GOT3 (cell line): ENCODE data around the gene ECI2.
"Not testable (repeated sequence)": the region's sequence is repeated elsewhere in the genome, so short reads cannot be mapped to it uniquely, and the experiment has no call there.

Experiments
- DNase-seq: peaks from one replicate; lab custom pipeline; 2025; ENCODE audit warnings: mixed read lengths; lab: John Stamatoyannopoulos, UW

ECI2 gene

DNA sequence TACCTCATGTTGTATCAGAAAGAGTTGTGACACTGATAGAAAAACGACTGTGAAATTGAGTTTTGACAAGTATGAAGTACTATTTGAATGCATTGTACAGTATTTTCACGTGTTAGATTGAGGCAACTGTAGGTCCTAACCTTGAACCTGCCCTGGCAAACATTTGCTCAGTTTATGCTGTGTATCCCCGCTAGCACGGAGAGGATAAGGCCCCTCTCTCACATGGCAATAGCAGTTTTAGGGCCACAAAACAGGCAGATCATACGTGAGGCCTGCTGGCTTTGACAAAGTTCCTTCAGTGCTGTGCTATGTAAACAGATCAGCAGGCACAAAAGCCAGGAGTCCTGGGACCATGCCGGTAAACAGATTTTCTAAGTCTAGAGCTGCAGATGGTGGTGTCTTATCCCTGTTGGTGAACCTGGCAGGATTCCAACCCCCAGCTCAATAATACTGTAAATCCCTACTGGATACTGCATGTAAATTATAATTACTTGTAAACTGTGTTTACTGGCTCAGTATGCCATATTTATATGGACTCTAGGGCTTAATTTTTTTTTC is 32.6 kb downstream of the ECI2 start:
- DNase-seq: no peak

GRCh38 chr6:4101298-4101697 is 34.1 kb downstream of the ECI2 start:
- no peak for DNase-seq

DNA sequence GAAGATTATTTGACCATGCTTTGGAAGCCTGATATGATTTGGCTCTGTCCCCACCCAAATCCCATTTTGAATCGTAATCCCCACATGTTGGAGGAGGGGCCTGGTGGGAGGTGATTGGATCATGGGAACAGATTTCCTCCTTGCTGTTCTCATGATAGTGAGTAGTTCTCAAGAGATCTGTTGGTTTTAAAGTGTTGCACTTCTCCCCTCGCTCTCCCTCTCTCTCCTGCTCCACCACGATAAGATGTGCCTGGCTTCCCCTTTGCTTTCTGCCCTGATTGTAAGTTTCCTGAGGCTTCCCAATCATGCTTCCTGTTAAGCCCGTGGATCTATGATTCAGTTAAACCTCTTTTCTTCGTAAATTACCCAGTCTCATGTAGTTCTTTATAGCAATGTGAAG is 34.7 kb downstream of the ECI2 start:
- DNase-seq: no peak

- DNase-seq: no peak
Observed at GRCh38 chr6:4093288-4093687, 42.1 kb downstream of the ECI2 start.

DNA sequence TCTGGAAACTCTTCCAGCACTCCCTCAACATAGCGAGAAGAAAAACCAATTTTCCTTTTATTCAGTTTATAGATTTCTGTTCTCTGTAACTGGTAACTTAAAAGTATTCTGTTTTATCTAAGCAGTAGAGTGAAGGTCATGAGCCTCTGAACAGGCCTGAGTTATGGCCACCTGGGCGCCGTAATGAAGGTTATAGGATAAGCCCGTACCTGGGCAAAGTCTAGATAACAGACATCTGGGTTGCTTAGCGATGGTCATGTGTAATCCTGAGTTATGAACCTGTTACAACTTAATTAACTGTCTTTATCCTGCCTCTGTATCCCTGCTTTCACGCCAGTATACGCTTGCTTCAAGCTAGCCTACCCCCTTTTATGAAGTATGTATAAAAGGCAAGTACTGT is 43.4 kb downstream of the ECI2 start:
- no peak for DNase-seq

- not testable (repeated sequence) for DNase-seq
Observed at GRCh38 chr6:4090043-4090442, 45.3 kb downstream of the ECI2 start.

GRCh38 chr6:4088704-4089103 is 46.7 kb downstream of the ECI2 start:
- no peak for DNase-seq

DNA sequence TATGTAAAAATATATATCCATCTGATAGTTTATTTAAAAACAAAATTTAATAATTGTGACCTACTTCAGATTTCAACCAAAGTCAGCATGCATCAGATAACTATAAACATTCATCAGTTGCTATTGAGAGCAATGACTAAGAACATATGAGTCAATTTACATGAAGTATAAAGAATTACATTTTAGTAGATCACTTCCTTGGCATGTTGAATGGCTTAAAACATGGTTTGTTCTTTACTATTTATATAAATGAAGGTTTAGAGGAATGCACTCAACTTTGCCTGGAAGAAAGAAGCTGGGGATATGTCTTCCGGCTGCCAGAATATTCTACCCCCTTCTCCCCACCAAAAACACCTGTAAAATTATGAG is 50.1 kb downstream of the ECI2 start:
- DNase-seq: no peak

GRCh38 chr6:4084444-4085331 is 50.7 kb downstream of the ECI2 start:
- no peak for DNase-seq

DNA sequence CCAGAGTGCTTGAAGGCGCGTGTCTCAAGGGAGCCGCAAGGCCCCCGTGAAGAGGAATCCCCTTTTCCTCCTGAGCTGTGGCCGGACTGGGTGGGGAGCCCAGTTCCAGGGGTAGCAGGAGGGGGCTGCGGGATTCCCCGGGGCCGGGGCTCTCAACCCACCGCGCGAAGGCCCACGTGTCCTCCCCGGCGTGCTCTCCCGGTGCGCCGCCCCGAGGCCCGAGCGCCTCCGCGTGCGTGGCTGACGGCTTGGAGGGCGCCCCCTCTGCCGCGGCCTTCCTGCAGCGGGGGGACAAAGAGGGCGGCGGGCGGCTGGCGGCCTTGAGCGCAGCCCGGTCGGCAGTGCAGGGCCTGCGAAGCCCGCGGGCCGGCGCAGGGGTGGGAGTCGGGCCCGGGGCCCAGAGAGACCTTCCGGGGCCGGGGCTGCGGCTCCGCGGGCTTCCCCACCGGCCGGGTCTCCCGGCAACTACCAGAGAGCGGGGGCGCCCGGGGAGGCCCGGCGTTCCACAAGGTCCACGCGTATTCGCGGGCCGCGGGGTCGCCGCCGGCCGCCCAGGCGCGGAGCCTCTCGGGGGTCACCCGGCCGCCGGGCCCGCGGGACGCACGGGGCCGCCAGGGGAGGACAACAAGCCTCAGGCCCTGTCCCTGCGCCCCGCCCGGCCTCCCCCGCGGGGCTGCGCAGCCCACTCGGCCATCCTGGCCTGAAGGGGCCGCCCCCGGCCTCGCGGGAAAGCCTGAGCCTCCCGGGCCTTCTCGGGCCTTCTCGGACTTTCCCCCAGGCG is 56.5 kb downstream of the ECI2 start, which contains the start of gene FAM217A:
TSS of gene FAM217A (minus strand) at position 447 of the 781 bp plus-strand sequence. CDS start 1,723 bp downstream, outside the sequence.
- no peak for DNase-seq

DNA sequence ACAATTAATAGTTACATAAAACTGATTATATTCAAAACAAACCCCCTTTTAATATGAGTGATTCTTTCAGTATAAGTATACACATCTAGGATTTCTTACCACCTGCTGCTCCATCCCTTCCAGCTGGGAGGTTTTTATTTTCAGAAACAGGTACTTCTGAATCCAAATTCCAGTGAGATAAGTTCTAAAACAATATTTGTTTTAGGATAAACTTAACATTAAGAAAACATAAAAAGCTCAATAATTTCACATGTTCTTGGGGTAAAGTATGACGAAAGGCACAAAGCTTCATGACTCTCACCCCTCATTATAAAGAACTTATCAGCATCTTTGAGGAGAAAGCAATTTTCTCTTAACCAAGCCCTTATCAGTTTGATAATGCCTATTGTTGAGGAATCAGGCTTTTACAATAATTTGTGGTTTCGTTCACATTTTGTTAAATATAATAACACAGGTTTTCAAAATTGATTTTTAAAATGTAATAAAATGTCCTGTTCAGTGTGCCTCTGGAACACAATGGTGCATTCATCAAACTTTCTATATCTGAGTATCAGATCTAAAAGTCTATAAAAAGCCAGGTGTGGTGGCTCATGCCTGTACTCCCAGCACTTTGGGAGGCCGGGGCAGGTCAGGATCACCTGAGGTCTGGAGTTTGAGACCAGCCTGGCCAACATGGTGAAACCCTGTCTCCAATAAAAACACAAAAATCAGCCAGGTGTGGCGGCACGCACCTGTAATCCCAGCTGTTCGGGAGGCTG is 60.7 kb downstream of the ECI2 start:
- DNase-seq: no peak

- no peak for DNase-seq
Observed at GRCh38 chr6:4071330-4071729, 64.0 kb downstream of the ECI2 start.

GRCh38 chr6:4069199-4069598 is 66.2 kb downstream of the ECI2 start:
- no peak for DNase-seq

DNA sequence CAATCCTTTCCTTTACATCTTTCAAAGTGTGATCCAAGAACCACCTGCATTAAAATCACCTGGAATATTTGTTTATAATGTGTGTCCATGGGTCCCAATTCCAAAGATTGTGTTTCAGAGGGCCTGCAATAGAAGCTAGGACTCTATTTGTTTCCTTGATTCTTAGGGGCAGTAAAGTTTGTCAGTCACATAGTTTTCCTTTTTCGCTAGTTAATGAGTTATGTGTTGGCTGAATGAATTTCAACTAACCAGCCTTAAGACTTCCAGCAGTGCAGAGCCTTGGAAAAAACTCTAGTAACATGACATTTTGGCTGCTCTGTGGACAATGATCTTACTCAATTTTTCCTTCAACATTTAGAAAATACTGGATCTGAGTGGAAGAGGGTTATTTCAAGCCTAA is 67.7 kb downstream of the ECI2 start:
- DNase-seq: no peak

- DNase-seq: no peak
Observed at GRCh38 chr6:4066029-4066755, 69.2 kb downstream of the ECI2 start.
